ENCODE data around the gene CDKN2B-AS1.

CDKN2B-AS1 gene

DNA sequence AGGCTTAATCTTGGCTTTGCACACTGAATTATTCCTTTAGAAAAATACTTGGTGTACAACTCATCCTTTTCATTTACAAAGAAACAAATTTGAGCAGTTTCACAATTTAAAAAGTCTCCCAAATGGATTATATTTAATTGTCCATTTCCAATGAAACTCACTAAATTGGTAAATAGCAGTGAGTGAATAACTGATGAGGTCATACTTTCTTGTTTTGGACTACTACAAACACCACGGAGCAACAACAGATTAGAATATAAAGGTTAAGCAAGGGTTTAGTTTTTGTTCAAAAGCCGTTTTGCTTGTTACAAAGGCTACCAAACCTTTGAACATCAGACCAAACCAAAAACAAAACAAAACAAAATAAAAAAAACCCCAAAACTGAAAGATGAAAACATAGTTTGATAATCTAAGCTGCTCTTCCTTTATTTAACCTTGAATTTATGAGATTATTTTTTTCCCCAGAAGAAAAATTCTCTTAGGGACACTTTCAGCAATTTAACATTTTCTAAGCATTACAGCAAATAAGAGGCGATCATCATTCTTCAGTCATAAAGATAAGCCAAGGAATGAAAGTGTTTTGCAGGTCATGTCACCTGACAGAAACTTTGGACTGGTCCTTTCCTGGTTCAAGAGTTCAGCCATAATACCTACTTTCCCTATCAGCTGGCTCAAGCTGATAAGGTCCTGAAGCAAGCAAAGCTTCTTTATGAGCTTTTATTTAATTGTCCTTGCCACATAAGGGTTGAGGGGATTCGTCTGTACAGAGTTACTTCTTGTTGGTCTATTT, 114.2 kb downstream of the CDKN2B-AS1 start:
- TF ChIP-seq, protein P1, sequence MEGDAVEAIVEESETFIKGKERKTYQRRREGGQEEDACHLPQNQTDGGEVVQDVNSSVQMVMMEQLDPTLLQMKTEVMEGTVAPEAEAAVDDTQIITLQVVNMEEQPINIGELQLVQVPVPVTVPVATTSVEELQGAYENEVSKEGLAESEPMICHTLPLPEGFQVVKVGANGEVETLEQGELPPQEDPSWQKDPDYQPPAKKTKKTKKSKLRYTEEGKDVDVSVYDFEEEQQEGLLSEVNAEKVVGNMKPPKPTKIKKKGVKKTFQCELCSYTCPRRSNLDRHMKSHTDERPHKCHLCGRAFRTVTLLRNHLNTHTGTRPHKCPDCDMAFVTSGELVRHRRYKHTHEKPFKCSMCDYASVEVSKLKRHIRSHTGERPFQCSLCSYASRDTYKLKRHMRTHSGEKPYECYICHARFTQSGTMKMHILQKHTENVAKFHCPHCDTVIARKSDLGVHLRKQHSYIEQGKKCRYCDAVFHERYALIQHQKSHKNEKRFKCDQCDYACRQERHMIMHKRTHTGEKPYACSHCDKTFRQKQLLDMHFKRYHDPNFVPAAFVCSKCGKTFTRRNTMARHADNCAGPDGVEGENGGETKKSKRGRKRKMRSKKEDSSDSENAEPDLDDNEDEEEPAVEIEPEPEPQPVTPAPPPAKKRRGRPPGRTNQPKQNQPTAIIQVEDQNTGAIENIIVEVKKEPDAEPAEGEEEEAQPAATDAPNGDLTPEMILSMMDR (IDR thresholded peaks at IDR 0.05; ENCODE audit: low read depth, low read length, missing control alignments) = no peak
- no peak overlapping the region for H3K4me3 ChIP-seq (ENCODE audit: low read depth, low read length)
- DNase-seq (ENCODE audit: low read depth) = no peak

DNA sequence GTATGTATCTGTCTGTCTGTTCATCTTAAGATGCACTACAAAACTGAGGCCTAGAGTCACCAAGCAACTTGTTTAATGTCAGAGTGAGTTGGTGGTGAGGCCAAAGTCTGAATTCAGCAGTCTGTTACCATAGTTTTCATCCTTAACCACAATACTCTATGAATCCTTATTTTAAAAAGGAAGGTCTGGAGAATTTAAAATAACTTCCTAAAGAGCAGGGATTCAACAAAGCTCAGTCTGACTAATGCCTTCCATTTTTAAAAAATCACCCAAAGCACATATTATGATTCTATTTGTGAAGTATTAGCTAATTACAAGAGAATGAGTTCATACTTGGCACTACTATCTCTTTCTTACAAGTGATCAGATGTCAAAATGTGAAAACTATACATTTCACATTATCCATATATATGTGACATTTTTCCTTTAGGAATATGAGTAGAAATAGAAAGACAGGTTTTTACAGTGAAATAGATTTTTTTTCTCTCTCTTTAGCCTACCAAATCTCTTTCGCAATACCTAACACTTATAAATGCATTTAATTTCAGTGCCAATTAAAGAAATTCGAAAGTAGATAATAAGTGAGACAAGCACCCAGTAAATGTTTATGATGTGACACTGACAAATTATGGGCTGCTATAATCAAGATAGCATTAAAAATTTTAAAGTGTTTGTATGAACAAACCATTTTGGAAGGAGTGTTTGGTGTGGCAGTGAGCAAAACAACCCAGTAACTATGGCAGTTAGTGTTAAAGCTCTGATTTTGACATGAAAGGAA, 116.8 kb downstream of the CDKN2B-AS1 start:
- no peak for DNase-seq (ENCODE audit: low read depth)
- no peak overlapping the region for H3K4me3 ChIP-seq (ENCODE audit: low read depth, low read length)
- TF ChIP-seq, protein P1 (IDR thresholded peaks at IDR 0.05; ENCODE audit: low read depth, low read length, missing control alignments) = no peak

DNA sequence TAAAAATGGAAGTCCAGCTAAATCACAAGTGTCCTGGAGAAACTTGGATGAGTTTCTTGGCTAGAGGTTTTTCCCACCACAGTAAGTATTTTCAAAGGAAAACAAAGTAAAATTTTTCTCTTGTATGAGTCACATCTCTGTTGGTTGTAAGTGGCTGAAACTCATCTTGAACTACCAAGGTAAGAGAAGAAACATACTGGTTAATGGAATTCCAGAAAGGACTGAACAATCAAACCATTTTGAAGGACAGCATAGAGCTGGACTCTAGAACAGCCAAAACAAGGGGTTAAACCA, 117.3 kb downstream of the CDKN2B-AS1 start:
- no peak for DNase-seq (ENCODE audit: low read depth)
- no peak overlapping the region for H3K4me3 ChIP-seq (ENCODE audit: low read depth, low read length)
- TF ChIP-seq, protein P1 (IDR thresholded peaks at IDR 0.05; ENCODE audit: low read depth, low read length, missing control alignments) = no peak

DNA sequence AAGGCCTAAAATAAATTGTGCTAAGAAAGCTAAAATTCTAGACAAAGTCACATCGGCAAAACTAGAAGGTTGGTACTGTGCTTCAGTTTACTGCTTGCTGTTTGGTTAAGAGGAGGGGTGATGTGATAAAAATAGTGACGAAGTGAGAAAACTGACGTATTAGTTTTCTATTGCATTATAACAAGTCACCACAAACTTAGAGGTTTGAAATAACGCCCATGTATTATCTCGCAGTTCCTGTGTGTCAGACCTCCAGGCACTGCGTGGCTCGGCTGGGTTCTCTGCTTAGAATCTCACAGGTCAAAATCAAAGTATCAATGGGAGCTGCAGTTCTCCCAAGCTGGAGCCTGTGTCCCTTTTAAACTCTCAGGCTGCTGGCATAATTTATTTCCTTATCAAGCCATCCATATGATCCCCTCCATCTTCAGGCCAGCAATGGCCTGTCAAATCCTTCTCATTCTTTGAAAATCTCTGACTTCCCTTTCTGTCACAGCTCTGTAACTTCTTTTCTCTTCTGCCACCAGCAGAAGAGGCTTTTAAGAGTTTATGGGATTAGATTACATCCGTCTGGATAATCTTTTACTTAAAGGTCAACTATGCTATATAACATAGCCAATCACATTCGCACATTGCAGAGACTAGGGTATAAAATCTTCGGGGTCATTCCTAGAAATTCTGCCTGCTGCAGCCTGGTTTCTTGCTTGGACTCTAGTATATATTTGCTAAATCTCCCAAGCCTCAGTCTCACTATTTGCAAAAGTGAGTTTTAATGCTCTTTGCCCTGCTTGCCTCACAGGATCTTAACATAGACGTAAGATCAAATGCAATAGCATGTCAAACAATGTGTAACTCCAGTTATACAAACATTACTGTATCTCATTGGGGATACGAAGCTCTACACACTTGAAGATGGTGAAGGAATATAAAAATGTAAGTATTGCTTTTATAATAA, 118.6 kb downstream of the CDKN2B-AS1 start:
- no peak for DNase-seq (ENCODE audit: low read depth)
- no peak overlapping the region for H3K4me3 ChIP-seq (ENCODE audit: low read depth, low read length)
- TF ChIP-seq, protein P1 (IDR thresholded peaks at IDR 0.05; ENCODE audit: low read depth, low read length, missing control alignments) = no peak

DNA sequence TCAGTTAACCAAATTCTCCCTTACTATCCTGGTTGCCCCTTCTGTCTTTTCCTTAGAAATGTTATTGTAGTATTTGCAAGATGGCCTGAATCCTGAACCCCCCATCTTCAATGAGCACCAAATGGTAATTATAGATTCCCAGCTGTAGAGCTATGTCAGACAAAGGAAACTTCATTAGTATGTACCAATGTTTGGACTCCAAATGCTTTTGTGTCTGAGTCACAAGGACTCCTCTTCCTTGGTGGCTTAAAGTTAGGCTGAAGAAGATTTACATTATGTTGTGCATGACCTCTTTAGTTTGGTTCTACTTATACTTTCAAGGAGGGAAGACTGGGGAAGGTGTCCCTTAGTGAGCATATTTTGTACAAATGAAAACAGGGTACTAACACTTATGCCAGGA, 120.4 kb downstream of the CDKN2B-AS1 start:
- no peak for DNase-seq (ENCODE audit: low read depth)
- TF ChIP-seq, protein P1 (IDR thresholded peaks at IDR 0.05; ENCODE audit: low read depth, low read length, missing control alignments) = no peak
- H3K4me3 ChIP-seq (ENCODE audit: low read depth, low read length) = no peak overlapping the region

DNA sequence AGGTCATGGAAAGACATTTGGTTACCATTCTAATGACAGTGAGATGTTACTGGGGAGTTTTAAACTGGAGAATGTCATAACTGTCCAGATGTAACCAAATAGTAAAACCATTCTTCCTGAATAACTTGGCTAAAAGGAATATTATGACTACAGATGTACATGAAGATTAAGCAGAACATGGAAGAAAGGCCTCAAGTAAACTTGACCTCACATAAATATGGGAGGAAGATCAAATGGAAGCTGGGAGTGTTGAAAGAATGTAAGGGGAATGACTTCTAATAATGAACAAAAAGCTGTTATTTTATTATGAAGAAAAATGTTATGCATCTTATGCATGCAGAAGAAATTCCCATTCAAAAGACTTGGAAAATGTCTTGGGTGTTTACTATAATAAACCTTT, 122.2 kb downstream of the CDKN2B-AS1 start:
- H3K4me3 ChIP-seq (ENCODE audit: low read depth, low read length) = no peak overlapping the region
- DNase-seq (ENCODE audit: low read depth) = no peak
- TF ChIP-seq, protein P1 (IDR thresholded peaks at IDR 0.05; ENCODE audit: low read depth, low read length, missing control alignments) = no peak
